HG03039 (cell line): Measurements from ENCODE around the gene GCK.

Source experiments
- ATAC-seq: cut with Tn5 transposase; IDR thresholded peaks from one replicate; pipeline ENCODE4 v1.9.1; 2021; ENCODE audit warnings: mild to moderate bottlenecking, moderate library complexity; ENCODE audit not compliant: unreplicated experiment

Gene GCK

GRCh38 chr7:44108768-44109750 lies 80.2 kb downstream of the GCK start:
- ATAC-seq = no peak

DNA sequence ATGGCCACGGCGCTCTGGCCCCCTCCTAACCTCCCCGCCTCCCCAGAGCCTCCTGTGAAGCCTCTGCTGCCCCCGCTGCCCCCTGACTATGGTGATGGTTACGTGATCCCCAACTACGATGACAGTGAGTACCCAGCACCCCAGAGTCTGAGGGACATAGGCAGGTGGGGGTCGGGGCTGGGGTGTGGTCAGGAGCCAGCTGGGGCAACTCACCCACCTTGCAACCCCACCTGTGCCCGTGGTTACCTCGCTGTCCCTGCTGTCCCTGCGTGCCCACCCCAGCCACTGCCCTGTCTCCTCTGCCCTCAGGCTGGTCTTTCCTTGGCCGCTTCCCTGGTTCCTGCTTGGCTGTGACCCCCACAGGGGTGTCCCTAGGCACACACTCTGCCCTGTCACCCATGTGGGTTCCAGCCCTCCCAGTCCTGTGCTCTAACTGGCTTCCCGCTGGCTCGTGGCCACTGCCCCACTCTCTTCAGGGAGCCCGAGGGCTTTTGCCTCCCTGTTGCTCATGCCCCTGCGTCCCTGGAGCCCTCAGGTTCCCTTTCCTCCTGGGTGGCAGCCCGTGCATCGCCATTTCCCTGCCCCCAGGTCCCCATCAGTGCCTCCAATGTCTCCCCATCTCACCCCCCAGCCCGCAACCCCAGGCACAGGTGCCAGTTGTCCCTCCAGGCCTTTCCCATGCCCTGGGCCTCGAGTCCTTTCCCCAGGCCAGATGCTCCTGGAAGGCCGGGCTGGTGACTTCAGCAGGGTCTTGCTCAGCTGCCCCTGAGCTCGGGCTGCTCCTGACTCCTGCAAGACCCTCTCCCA lies 81.1 kb downstream of the GCK start:
- ATAC-seq = no peak

GRCh38 chr7:44107116-44107960 lies 81.9 kb downstream of the GCK start:
- no peak for ATAC-seq

DNA sequence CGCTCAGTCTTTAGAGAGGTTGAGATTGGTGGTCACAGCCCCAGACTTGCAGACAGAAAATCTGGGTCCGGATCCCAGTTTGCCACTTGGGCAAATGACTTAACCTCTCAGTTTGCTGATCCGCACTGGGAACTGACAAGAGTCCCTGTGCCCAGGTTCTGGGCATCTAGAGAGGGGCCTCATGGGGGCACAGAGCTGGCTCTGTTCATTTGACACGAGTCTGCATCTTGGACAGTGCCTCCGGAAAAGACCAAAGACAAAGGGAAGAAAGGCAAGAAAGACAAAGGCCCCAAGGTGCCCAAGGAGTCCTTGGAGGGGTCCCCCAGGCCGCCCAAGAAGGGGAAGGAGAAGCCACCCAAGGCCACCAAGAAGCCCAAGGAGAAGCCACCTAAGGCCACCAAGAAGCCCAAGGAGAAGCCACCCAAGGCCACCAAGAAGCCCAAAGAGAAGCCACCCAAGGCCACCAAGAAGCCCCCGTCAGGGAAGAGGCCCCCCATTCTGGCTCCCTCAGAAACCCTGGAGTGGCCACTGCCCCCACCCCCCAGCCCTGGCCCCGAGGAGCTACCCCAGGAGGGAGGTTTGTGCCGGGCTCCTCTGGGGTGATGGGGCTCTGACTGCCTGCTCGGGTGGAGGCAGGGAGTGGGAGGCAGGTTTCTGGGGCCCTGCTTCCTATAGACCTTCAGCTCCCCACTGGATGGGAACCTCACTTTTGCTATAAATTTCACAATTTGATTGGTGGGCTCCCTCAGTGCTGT lies 82.8 kb downstream of the GCK start:
- ATAC-seq = no peak

- no peak for ATAC-seq
Observed at GRCh38 chr7:44105832-44106231, 83.4 kb downstream of the GCK start.

- no peak for ATAC-seq
Observed at GRCh38 chr7:44104860-44105771, 84.1 kb downstream of the GCK start.

- no peak for ATAC-seq
Observed at GRCh38 chr7:44103923-44104859, 85.0 kb downstream of the GCK start, which contains the start of gene AEBP1. TSS of gene AEBP1 (plus strand) at chr7:44104345. CDS start at chr7:44104666, 321 bp downstream.

- no peak for ATAC-seq
Observed at GRCh38 chr7:44103566-44103922, 85.7 kb downstream of the GCK start.

DNA sequence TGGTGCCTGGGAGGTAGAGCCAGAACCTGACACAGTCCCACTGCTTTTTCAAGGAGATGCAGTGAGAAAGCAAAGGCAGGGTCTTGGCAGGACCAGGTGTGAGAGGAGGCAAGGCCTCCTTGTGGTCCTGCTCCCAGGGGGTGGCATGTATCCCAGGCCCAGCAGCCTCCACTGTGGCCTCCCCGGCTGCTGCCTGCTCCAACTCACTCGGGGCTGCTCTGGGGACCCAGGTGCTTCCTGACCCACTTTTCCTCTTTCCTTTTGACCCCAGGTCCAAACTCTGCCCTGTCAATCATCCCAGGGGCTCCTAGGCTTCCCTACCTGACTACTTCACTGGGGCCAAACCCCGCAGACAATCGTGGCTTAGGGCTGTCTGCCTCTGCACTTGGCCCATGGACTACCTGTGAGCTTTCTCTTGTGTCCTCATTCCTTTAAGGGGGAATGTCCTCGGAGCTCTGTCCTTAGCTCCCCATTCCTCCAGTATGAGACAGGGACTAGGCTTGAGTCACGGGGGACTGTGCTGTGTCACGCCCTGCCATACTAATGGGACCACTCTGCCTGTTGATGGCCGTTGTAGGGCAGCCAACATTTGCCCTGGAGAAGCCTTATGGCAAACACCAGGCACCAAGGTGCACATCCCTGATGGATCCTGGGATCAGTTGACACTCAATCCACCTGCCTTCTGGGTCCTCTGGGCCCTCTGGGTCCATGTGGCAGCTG lies 86.2 kb downstream of the GCK start:
- no peak for ATAC-seq

DNA sequence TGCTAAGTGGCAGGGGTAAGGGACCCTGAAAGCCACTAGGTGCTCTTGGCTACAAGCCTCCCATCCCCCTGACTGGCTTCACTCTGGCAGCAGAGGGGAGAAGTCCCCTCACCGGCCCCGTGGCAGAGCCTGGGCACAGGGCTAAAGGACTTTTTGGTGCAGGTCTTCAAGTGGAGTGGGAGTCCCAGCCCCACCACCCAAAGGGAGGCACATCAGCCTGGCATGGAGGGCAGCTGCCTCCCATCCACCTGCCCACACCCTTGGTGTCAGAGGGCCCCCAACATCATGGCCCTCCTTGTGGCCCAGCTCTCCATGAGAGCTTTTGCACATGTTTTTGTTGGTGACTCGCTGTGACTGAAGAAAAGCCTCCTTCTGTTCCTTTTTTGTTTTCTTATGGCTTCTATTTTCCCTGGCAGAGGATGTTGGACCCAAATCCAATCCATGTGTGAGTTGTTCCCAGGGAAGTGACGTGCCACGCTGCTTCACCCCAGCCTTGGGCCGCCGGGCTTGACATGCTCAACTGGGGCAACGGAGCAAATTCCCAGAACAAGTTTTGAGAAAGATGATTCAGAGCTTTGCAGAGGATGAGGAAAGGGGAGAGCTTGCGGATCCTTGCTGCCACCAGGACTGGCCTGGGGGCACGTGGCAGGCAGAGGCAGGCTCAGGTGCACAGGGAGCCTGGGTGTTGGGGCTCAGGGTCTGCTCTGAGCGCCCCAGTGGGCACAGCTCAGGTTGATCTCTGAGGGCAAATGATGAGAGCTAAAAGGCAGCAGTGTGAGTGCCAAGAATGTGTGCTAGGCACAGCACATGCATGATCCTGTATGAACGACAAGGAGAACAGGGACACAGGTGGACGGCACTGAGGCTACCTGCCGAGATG lies 87.0 kb downstream of the GCK start:
- ATAC-seq = no peak

GRCh38 chr7:44101303-44101965 lies 87.8 kb downstream of the GCK start:
- ATAC-seq = no peak

DNA sequence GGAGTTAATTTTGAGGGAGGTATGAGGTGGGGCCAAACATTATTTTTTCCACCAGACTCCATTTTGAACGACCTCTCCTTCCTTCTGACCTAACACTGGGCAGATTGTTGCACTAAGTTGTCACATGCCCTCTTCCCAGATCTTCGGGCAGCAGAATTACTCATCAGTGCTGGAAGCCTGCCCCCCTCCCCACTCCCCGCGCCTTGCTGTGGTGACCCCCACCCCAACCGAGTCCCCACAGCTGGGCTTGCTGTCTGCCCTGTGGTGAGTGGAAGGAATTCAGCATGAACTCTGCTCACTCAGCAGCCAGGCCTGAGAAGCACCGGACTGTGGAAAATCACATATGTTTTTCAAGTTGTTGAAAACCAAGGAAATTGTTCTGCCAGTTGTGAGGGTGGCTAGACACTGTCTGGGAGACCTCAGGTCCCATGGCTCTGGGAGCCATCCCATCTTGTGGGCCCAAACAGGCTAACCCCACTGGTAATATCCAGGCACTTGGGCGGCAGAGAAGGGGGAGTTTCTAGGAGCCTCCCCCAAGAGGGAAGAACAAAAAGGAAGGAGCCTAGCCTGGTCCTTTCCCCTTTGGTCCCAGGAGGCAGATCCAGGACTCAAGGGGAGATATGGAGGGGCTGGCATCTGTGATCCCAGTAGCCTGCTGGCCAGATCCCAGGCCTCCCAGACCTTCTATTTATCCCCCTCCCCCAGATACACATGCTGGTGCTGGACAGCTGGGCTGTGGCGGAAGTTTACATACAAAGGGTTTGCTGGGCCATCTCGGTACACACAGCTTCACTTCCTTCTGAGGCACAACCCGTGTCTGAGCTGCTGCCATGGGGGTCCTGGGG lies 88.6 kb downstream of the GCK start:
- ATAC-seq = no peak

GRCh38 chr7:44099669-44100068 lies 89.6 kb downstream of the GCK start:
- ATAC-seq = no peak

DNA sequence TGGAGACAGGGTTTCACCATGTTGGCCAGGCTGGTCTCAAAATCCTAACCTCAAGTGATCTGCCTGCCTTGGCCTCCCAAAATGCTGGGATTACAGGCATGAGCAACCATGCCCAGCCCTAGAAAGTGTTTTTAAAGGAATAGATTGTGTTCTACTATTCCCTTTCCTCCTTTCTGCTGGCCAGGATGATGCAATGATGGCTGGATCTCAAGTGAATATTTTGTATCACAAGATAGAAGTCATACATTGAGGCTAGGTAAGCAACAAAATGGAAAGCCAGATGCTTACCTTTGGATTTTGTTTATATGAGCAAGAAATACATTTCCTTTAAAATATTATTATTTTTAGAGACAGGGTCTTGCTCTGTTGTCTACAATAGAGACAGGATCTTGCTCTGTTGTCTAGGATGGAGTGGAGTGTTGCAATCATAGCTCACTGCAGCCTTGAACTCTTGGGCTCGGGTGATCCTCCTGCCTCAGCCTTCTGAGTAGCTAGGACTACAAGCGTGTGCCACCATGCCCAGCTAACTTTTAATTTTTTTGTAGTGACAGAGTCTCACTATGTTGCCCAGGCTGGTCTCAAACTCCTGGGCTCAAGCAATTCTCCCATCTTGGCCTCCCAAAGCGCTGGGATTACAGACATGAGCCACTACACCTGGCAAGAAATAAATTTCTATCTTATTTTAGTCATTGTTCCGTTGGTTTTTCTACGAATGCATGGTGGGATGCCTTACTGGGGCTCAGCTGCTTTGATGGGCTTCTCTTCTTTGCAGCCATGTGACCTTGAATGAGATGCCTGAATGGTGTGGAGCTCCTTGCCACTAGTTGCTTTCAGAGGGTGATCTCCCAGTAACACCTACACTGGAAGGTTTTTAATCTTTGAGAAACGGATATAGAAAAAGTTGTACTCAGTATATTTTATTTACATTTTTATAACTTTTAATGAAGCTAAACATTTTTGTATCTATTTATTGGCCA lies 90.9 kb downstream of the GCK start:
- ATAC-seq = no peak
